Upper lobe of left lung (tissue), 6 donors: ENCODE results near the gene HCAR2. TPM values are rescaled to one million over a fixed set of nuclear protein-coding genes. Genes with fewer than 3 reads are reported as not detected.
"Not testable (repeated sequence)": the region's sequence is repeated elsewhere in the genome, so short reads cannot be mapped to it uniquely, and the experiment has no call there.

ENCODE experiments used
- ATAC-seq, 2 donors: fragments of 200-7000 bp; cut with Tn5 transposase; one replicate each; pipeline ENCODE4 v1.9.1; 2022; ENCODE audit warnings: mild to moderate bottlenecking in 2 of 2, moderate library complexity in 2 of 2; ENCODE audit not compliant: low FRiP score in 2 of 2
- DNase-seq, 2 donors: peaks; one replicate each; pipeline ENCODE4 v3.0.0-alpha.2; 2019 to 2020
- H3K27ac ChIP-seq, 4 donors: fragments of 200-600 bp; sonication (generic); one replicate each; pipeline ENCODE4 v1.5.1; 2016 to 2019
- H3K27me3 ChIP-seq, 4 donors: fragments of 200-600 bp; sonication (generic); one replicate each; pipeline ENCODE4 v1.5.1; 2017 to 2019
- H3K36me3 ChIP-seq, 4 donors: fragments of 200-600 bp; sonication (generic); one replicate each; pipeline ENCODE4 v1.5.1; 2016 to 2019
- H3K4me1 ChIP-seq, 4 donors: fragments of 200-600 bp; sonication (generic); one replicate each; pipeline ENCODE4 v1.5.1; 2018 to 2019
- H3K4me3 ChIP-seq, 4 donors: fragments of 200-600 bp; sonication (generic); one replicate each; pipeline ENCODE4 v1.5.1; 2017 to 2019; ENCODE audit warnings: mild to moderate bottlenecking in 2 of 4, moderate library complexity in 1 of 4
- H3K9me3 ChIP-seq, 4 donors: fragments of 200-600 bp; sonication (generic); one replicate each; pipeline ENCODE4 v1.5.1; 2018 to 2019
- CTCF ChIP-seq, 6 experiments: fragments of 450-650 bp in 4 of 6; fragments of 200-600 bp in 2 of 6; sonication (generic) in 2 of 6; IDR thresholded peaks; one replicate each; pipeline ENCODE4 v1.5.1; 2016 to 2019; ENCODE audit warnings: antibody characterized with exemption in 6 of 6
- EP300 ChIP-seq, 4 donors: sonication (generic); formaldehyde crosslinking; IDR thresholded peaks; one replicate each; pipeline ENCODE4 v1.5.1; 2017; ENCODE audit warnings: antibody characterized with exemption in 4 of 4, control low read depth in 2 of 4
- POLR2A ChIP-seq, 4 donors: fragments of 450-650 bp; IDR thresholded peaks; one replicate each; pipeline ENCODE4 v1.5.1; 2016 to 2017; ENCODE audit warnings: antibody characterized with exemption in 4 of 4, mild to moderate bottlenecking in 2 of 4
- POLR2AphosphoS5 ChIP-seq, 2 donors: sonication (generic); formaldehyde crosslinking; IDR thresholded peaks; one replicate each; pipeline ENCODE4 v1.5.1; 2017; ENCODE audit warnings: antibody characterized with exemption in 2 of 2
- WGBS, 2 donors: methylation state at CpG; one replicate each; pipeline ENCODE4 v1.1.5; 2017 to 2018; 5-methylcytosine and 5-hydroxymethylcytosine counted together
- total RNA-seq, 6 donors: library from RNA; depleted of rRNA in 4 of 6; stranded (reverse); fragments of >200 nt in 4 of 6; gene quantifications; one replicate each; pipeline versions ENCODE4 v1.1.0 to v1.2.1, GENCODE V29; 2016 to 2021
- donor health status: DM: no; HTN: no; CAD: no; lungs with moderate emphysema.
- donor health status: DM: no; HTN: yes; CAD: no; lungs with severe emphysema.

HCAR2 gene
- total RNA-seq, 6 donors from 2014 or later = 3.3 to 26.5 (median 7.5) TPM

- H3K27ac ChIP-seq = peak overlapping the region in 1 of 4 donors; percentile 9
- H3K4me3 ChIP-seq = no peak overlapping the region
- TF ChIP-seq POLR2A (IDR thresholded peaks at IDR 0.05) = no peak
- DNase-seq (peak in 1 of 2 donors; percentile 50), ATAC-seq (peak in 1 of 2 donors; percentile 77)
- 72 to 81% methylated on average over 4 of the region's 4 CpGs for WGBS, 2 donors
- H3K36me3 ChIP-seq = no peaks in the 10 kb centered on the region
- no peaks in the 10 kb centered on the region for H3K27me3 ChIP-seq
- peaks cover 0 to 7% (median 3%) of the 10 kb centered on the region in 4 donors for H3K4me1 ChIP-seq
- no peaks in the 10 kb centered on the region for H3K9me3 ChIP-seq
Observed at GRCh38 chr12:122681814-122682213, 21.3 kb downstream of the HCAR2 start.

- H3K9me3 ChIP-seq, H3K4me1 ChIP-seq, DNase-seq, H3K36me3 ChIP-seq, H3K27me3 ChIP-seq, H3K27ac ChIP-seq, ATAC-seq, H3K4me3 ChIP-seq: not testable (repeated sequence)
- 73 to 86% methylated on average over 6 of the region's 6 CpGs for WGBS, 2 donors
Observed at GRCh38 chr12:122680989-122681388, 22.2 kb downstream of the HCAR2 start.

GRCh38 chr12:122676781-122677180 lies 26.4 kb downstream of the HCAR2 start:
- peak in 1 of 2 donors; percentile 69 for DNase-seq

GRCh38 chr12:122676015-122676414 lies 27.1 kb downstream of the HCAR2 start:
- ATAC-seq, DNase-seq, H3K4me1 ChIP-seq, H3K36me3 ChIP-seq, H3K9me3 ChIP-seq, H3K4me3 ChIP-seq, H3K27ac ChIP-seq, H3K27me3 ChIP-seq: not testable (repeated sequence)
- 86 to 87% methylated on average over 8 of the region's 8 CpGs for WGBS, 2 donors

More at GRCh38 chr12:122676781-122677180, 26.4 kb downstream of the HCAR2 start:
- not testable (repeated sequence) for H3K4me3 ChIP-seq, H3K27ac ChIP-seq, H3K36me3 ChIP-seq, H3K9me3 ChIP-seq, ATAC-seq, H3K4me1 ChIP-seq, H3K27me3 ChIP-seq
- WGBS, 2 donors = 97 to 100% methylated on average over 6 to 30 of the region's 32 CpGs

GRCh38 chr12:122672515-122672914 lies 30.6 kb downstream of the HCAR2 start:
- no peaks in the 10 kb centered on the region for H3K9me3 ChIP-seq
- TF ChIP-seq CTCF (IDR thresholded peaks at IDR 0.05) = no peak
- TF ChIP-seq POLR2AphosphoS5 (IDR thresholded peaks at IDR 0.05) = no peak
- TF ChIP-seq POLR2A (IDR thresholded peaks at IDR 0.05) = no peak
- no peak for TF ChIP-seq EP300 (IDR thresholded peaks at IDR 0.05)
- DNase-seq (no peak), ATAC-seq (no peak)
- no peaks in the 10 kb centered on the region for H3K27me3 ChIP-seq
- 76 to 81% methylated on average over 2 of the region's 2 CpGs for WGBS, 2 donors
- H3K4me3 ChIP-seq = no peak overlapping the region
- no peak overlapping the region for H3K27ac ChIP-seq
- H3K36me3 ChIP-seq = no peaks in the 10 kb centered on the region
- H3K4me1 ChIP-seq = no peaks in the 10 kb centered on the region

- no peak for TF ChIP-seq POLR2A (IDR thresholded peaks at IDR 0.05)
- TF ChIP-seq POLR2AphosphoS5 (IDR thresholded peaks at IDR 0.05) = no peak
- no peak for TF ChIP-seq EP300 (IDR thresholded peaks at IDR 0.05)
- TF ChIP-seq CTCF (IDR thresholded peaks at IDR 0.05) = no peak
- WGBS, 2 donors = 68 to 70% methylated on average over 5 of the region's 5 CpGs
- ATAC-seq (no peak), DNase-seq (peak in 1 of 2 donors; percentile 25)
- no peaks in the 10 kb centered on the region for H3K36me3 ChIP-seq
- no peaks in the 10 kb centered on the region for H3K4me1 ChIP-seq
- no peak overlapping the region for H3K27ac ChIP-seq
- no peak overlapping the region for H3K4me3 ChIP-seq
- no peaks in the 10 kb centered on the region for H3K27me3 ChIP-seq
- H3K9me3 ChIP-seq = no peaks in the 10 kb centered on the region
Observed at GRCh38 chr12:122669397-122670070, 33.6 kb downstream of the HCAR2 start.

GRCh38 chr12:122668268-122668667 lies 34.9 kb downstream of the HCAR2 start:
- Histone ChIP-seq H3K27ac (no peak overlapping the region), H3K36me3 (no peaks in the 10 kb centered on the region), H3K27me3 (no peaks in the 10 kb centered on the region), H3K4me3 (no peak overlapping the region), H3K4me1 (no peaks in the 10 kb centered on the region), H3K9me3 (no peaks in the 10 kb centered on the region)
- no peak for TF ChIP-seq POLR2AphosphoS5 (IDR thresholded peaks at IDR 0.05)
- TF ChIP-seq POLR2A (IDR thresholded peaks at IDR 0.05) = no peak
- no peak for TF ChIP-seq CTCF (IDR thresholded peaks at IDR 0.05)
- no peak for TF ChIP-seq EP300 (IDR thresholded peaks at IDR 0.05)
- no peak for DNase-seq
- 87 to 88% methylated on average over 2 of the region's 2 CpGs for WGBS, 2 donors
- no peak for ATAC-seq
